PFSK-1 (cell line): ENCODE data around the gene SLC9A9.

Experiments
- POLR2AphosphoS5 ChIP-seq: IDR thresholded peaks from 2 replicates; pipeline ENCODE4 v1.6.1; 2012; ENCODE audit warnings: low read depth, mild to moderate bottlenecking, control low read depth, low read length, moderate library complexity
- REST ChIP-seq, 2 experiments: IDR thresholded peaks; 2 replicates each; pipeline versions ENCODE4 v1.6.1 to v1.8.0; 2011 to 2012; ENCODE audit warnings: low read depth in 2 of 2, low read length in 2 of 2, control low read depth in 1 of 2, inconsistent platforms in 1 of 2, mild to moderate bottlenecking in 1 of 2, moderate library complexity in 1 of 2; ENCODE audit not compliant: insufficient read depth in 1 of 2
- SIN3A ChIP-seq: IDR thresholded peaks from 2 replicates; pipeline ENCODE4 v1.6.1; 2012; ENCODE audit warnings: mild to moderate bottlenecking, low read length, moderate library complexity, borderline replicate concordance; ENCODE audit not compliant: insufficient read depth

GRCh38 chr3:143244516-143245063 lies 603.7 kb downstream of the SLC9A9 start:
- no peak for TF ChIP-seq POLR2AphosphoS5
- no peak for TF ChIP-seq SIN3A
- TF ChIP-seq REST (IDR thresholded peaks at IDR 0.05; ENCODE audit: insufficient read depth in 1 of 2, low read depth in 2 of 2, low read length in 2 of 2): no peak
